Kasumi-1 (cell line): ENCODE data around the gene MYL12B.
"Not testable (repeated sequence)": the region's sequence is repeated elsewhere in the genome, so short reads cannot be mapped to it uniquely, and the experiment has no call there.

ENCODE experiments used
- DNase-seq, 2 experiments: peaks; one replicate each; lab custom pipeline; 2025; lab: John Stamatoyannopoulos, UW

MYL12B gene

GRCh38 chr18:3261373-3262233 is at the start of gene MYL12B:
TSS of gene MYL12B (plus strand) at chr18:3262133. CDS start at chr18:3272899, 10,766 bp downstream.
- peak; percentile 77 to 82 for DNase-seq

- no peak for DNase-seq
Measured at GRCh38 chr18:3212657-3213056, 49.3 kb upstream of the MYL12B start.

GRCh38 chr18:3213300-3214059 is 48.5 kb upstream of the MYL12B start:
- DNase-seq, result peak; percentile 45 to 65

- DNase-seq, result no peak
Measured at GRCh38 chr18:3214855-3215637, 46.9 kb upstream of the MYL12B start.

GRCh38 chr18:3216987-3217386 is 44.9 kb upstream of the MYL12B start:
- DNase-seq, result no peak

- no peak for DNase-seq
Measured at GRCh38 chr18:3217948-3218647, 43.8 kb upstream of the MYL12B start.

GRCh38 chr18:3218819-3219218 is 43.1 kb upstream of the MYL12B start:
- DNase-seq, result no peak

GRCh38 chr18:3219241-3219630 is 42.7 kb upstream of the MYL12B start:
- no peak for DNase-seq

- no peak for DNase-seq
Measured at GRCh38 chr18:3219631-3220335, 42.1 kb upstream of the MYL12B start, which contains the start of gene MYOM1. TSS of gene MYOM1 (minus strand) at chr18:3219968. CDS start at chr18:3215223, 4,745 bp downstream.

GRCh38 chr18:3220868-3221267 is 41.1 kb upstream of the MYL12B start:
- not testable (repeated sequence) for DNase-seq

GRCh38 chr18:3221496-3221895 is 40.4 kb upstream of the MYL12B start:
- DNase-seq, result no peak

- DNase-seq, result no peak
Measured at GRCh38 chr18:3223356-3223755, 38.6 kb upstream of the MYL12B start.

- no peak for DNase-seq
Measured at GRCh38 chr18:3224223-3224622, 37.7 kb upstream of the MYL12B start.

GRCh38 chr18:3225588-3225987 is 36.3 kb upstream of the MYL12B start:
- no peak for DNase-seq

GRCh38 chr18:3226048-3226447 is 35.9 kb upstream of the MYL12B start:
- DNase-seq, result no peak

GRCh38 chr18:3230401-3231334 is 31.3 kb upstream of the MYL12B start:
- DNase-seq, result no peak

- DNase-seq, result no peak
Measured at GRCh38 chr18:3233004-3233403, 28.9 kb upstream of the MYL12B start.

- DNase-seq, result no peak
Measured at GRCh38 chr18:3233433-3234168, 28.3 kb upstream of the MYL12B start.

GRCh38 chr18:3234457-3234856 is 27.5 kb upstream of the MYL12B start:
- no peak for DNase-seq
